ENCODE data around the gene KCND3. TPM values are rescaled to one million over a fixed set of nuclear protein-coding genes. Genes with fewer than 3 reads are reported as not detected.

The KCND3 gene
- total RNA-seq, 1 experiment from 2014 or later: 0.21 TPM

DNA sequence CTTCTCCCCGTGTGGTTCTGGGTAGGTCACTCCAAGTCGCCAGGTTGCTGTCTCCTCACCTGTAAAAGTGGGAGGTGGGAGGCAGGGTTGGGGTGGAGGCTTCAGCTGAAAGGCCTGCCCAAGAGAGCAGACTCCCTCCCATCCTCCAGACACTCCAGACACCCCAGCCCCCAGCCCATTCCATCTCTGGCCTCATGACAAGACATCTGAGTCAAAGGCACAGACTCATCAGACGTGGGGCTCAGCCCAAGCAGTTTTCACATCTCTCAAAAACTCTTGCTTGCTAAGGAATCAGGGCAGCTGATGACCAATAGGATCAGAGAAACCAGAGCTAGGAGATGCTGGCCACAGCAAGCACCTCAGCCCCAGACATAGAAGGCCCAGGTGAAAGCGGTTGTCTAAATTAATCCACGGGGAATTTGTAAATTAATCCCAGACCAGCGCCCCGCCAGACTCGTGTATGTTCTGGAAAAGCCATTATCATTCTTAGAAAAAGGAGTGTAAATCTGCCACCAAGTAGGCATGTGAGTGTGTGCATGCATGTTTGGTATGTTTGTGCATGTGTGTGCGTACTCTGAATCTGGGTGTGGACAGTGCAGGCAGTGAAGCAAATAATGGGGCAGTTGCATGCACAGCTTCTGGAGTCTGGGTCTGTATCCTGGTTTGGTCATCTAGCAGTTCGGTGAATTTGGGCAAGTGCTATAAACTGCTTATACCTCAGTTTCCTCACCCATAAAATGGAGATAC, 55.2 kb downstream of the KCND3 start:
- no peak for DNase-seq
- Histone ChIP-seq H3K27me3 (ENCODE audit: control insufficient read depth, insufficient read depth, low read length) (no peaks in the 10 kb centered on the region), H3K36me3 (replicated peaks; ENCODE audit: control insufficient read depth, insufficient read depth, low read length) (no peaks in the 10 kb centered on the region), H3K4me3 (ENCODE audit: insufficient read depth, low read depth, low read length) (no peak overlapping the region)

DNA sequence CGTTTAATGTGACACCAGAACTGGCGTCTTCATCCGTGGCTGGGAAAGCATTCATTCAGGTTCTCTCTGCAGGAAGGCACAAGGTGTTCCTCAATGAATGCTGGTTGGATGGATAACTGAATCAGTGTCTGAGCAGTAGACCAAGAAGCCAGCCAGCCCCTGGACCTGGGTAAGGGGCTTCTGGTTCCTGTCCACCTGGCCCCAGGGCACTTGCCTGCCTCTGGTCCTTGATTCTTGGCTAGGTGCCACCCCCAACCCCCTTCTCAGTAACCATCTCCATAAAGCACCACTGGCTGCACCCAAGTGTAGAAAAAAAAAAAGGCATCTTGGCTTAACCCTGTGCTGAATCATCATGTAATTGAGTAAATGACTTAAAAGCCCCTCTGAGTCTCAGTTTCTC, 59.1 kb downstream of the KCND3 start:
- Histone ChIP-seq H3K36me3 (replicated peaks; ENCODE audit: control insufficient read depth, insufficient read depth, low read length) (no peaks in the 10 kb centered on the region), H3K4me3 (ENCODE audit: insufficient read depth, low read depth, low read length) (no peak overlapping the region), H3K27me3 (ENCODE audit: control insufficient read depth, insufficient read depth, low read length) (no peaks in the 10 kb centered on the region; the same call in 1 of the 2 replicates)
- DNase-seq: no peak

DNA sequence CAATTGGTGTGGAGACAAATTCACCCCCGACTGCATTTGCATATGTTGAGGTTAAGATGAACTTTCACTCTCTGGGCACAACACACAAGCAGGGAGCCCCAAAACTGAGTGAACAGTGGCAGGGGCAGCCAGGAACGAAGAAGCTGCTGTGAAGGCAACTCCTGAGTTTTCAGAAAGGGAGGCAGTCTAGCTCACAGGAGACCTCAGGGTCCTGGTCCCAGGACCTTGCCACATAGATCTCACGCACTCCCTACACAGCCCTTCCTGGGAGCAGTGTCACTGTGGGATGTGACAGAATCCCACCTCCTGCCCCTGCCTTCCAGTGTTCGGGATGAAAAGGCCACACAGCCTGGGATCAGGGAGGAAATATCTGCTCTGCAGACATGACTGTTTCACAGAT, 60.9 kb downstream of the KCND3 start:
- no peak for DNase-seq
- H3K36me3 ChIP-seq (replicated peaks; ENCODE audit: control insufficient read depth, insufficient read depth, low read length): no peaks in the 10 kb centered on the region
- H3K27me3 ChIP-seq (ENCODE audit: control insufficient read depth, insufficient read depth, low read length): no peaks in the 10 kb centered on the region; the same call in 1 of the 2 replicates
- H3K4me3 ChIP-seq (ENCODE audit: insufficient read depth, low read depth, low read length): no peak overlapping the region

DNA sequence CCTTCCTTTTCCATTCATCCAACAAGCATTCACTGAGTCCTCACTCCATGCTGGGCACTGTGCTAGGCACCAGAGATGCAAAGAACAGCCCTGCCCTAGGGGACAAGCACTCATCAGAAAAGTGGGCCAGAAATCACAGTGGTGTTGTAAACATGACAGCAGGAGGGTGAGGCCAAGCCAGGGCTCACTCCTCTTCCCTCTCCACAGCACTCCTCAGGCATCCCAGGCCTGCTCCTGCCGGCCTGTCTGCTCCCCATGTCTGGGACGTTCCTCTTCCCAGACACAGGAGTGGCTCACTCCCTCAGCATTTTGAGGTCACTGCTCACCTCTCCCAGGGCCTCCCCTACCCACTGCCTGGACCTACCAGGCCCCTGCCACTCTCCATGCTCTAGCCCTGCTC, 61.8 kb downstream of the KCND3 start:
- Histone ChIP-seq H3K4me3 (ENCODE audit: insufficient read depth, low read depth, low read length) (no peak overlapping the region), H3K27me3 (ENCODE audit: control insufficient read depth, insufficient read depth, low read length) (no peaks in the 10 kb centered on the region; the same call in 1 of the 2 replicates), H3K36me3 (replicated peaks; ENCODE audit: control insufficient read depth, insufficient read depth, low read length) (no peaks in the 10 kb centered on the region)
- DNase-seq: no peak

DNA sequence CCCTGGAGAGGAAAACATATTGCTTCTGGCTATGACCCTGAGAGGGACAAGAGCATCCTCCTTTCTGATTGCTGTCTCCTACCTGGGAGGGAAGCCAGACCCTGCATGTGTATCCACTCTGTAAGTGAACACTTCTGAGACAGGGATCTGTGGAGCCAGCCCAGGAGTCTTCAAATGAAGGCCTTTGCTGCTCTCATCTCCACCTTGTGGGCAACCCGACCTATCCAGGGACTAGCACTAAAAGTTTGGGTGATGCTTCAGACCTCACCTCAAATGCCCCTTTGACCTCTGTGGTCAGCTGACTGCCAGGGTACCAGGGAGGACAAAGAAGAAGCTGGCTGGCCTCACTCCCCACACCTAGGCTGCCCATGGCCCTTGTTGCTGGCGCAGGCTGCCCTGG, 64.7 kb downstream of the KCND3 start:
- Histone ChIP-seq H3K36me3 (replicated peaks; ENCODE audit: control insufficient read depth, insufficient read depth, low read length) (no peaks in the 10 kb centered on the region), H3K27me3 (ENCODE audit: control insufficient read depth, insufficient read depth, low read length) (no peaks in the 10 kb centered on the region; the same call in 1 of the 2 replicates), H3K4me3 (ENCODE audit: insufficient read depth, low read depth, low read length) (no peak overlapping the region)
- DNase-seq: no peak

GRCh38 chr1:111923766-111924165, 65.7 kb downstream of the KCND3 start:
- no peak overlapping the region for H3K4me3 ChIP-seq (ENCODE audit: insufficient read depth, low read depth, low read length)
- DNase-seq: no peak
- no peaks in the 10 kb centered on the region for H3K36me3 ChIP-seq (replicated peaks; ENCODE audit: control insufficient read depth, insufficient read depth, low read length)
- H3K27me3 ChIP-seq (ENCODE audit: control insufficient read depth, insufficient read depth, low read length): no peaks in the 10 kb centered on the region; the same call in 1 of the 2 replicates

DNA sequence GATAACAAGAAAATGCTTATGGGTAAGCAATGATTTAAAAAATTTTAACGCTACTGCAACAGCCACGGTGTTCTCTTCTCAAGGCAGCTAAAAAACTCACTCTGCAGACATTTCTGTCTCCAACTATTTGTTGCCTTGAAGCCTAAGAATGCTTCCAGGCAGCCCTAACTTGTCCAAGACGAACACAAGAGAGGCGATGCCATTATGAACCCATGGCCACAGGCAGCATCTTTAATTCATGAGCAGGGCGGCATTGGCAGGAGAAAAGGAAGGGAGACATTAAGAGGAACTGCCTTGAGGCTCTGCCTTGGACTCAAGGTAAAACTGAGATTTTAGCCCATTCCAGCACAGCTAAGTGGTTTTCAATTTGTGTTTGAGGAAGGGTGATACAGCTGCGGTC, 67.5 kb downstream of the KCND3 start:
- H3K27me3 ChIP-seq (ENCODE audit: control insufficient read depth, insufficient read depth, low read length): no peaks in the 10 kb centered on the region
- DNase-seq: no peak

GRCh38 chr1:111920221-111921024, 69.0 kb downstream of the KCND3 start:
- DNase-seq: no peak
- Histone ChIP-seq H3K4me3 (ENCODE audit: insufficient read depth, low read depth, low read length) (no peak overlapping the region), H3K27me3 (ENCODE audit: control insufficient read depth, insufficient read depth, low read length) (no peaks in the 10 kb centered on the region), H3K36me3 (replicated peaks; ENCODE audit: control insufficient read depth, insufficient read depth, low read length) (no peaks in the 10 kb centered on the region)

More for the DNA sequence above, 67.5 kb downstream of the KCND3 start:
- H3K36me3 ChIP-seq (replicated peaks; ENCODE audit: control insufficient read depth, insufficient read depth, low read length): no peaks in the 10 kb centered on the region
- no peak overlapping the region for H3K4me3 ChIP-seq (ENCODE audit: insufficient read depth, low read depth, low read length)

- Histone ChIP-seq H3K27me3 (ENCODE audit: control insufficient read depth, insufficient read depth, low read length) (no peaks in the 10 kb centered on the region), H3K36me3 (replicated peaks; ENCODE audit: control insufficient read depth, insufficient read depth, low read length) (no peaks in the 10 kb centered on the region), H3K4me3 (ENCODE audit: insufficient read depth, low read depth, low read length) (no peak overlapping the region)
- DNase-seq: no peak
Measured at GRCh38 chr1:111911776-111912515, 77.5 kb downstream of the KCND3 start.

GRCh38 chr1:111911061-111911460, 78.4 kb downstream of the KCND3 start:
- H3K27me3 ChIP-seq (ENCODE audit: control insufficient read depth, insufficient read depth, low read length): peaks cover 1% of the 10 kb centered on the region; the same call in 1 of the 2 replicates
- H3K4me3 ChIP-seq (ENCODE audit: insufficient read depth, low read depth, low read length): no peak overlapping the region
- H3K36me3 ChIP-seq (replicated peaks; ENCODE audit: control insufficient read depth, insufficient read depth, low read length): no peaks in the 10 kb centered on the region
- DNase-seq: no peak

GRCh38 chr1:111909030-111909429, 80.4 kb downstream of the KCND3 start:
- H3K27me3 ChIP-seq (ENCODE audit: control insufficient read depth, insufficient read depth, low read length): peaks cover 2% of the 10 kb centered on the region; the same call in 1 of the 2 replicates
- peak; percentile 53 for DNase-seq
- H3K4me3 ChIP-seq (ENCODE audit: insufficient read depth, low read depth, low read length): no peak overlapping the region
- H3K36me3 ChIP-seq (replicated peaks; ENCODE audit: control insufficient read depth, insufficient read depth, low read length): no peaks in the 10 kb centered on the region

- H3K36me3 ChIP-seq (replicated peaks; ENCODE audit: control insufficient read depth, insufficient read depth, low read length): no peaks in the 10 kb centered on the region
- DNase-seq: no peak
- no peak overlapping the region for H3K4me3 ChIP-seq (ENCODE audit: insufficient read depth, low read depth, low read length)
- H3K27me3 ChIP-seq (ENCODE audit: control insufficient read depth, insufficient read depth, low read length): peaks cover 2% of the 10 kb centered on the region; the same call in 1 of the 2 replicates
Measured at GRCh38 chr1:111908011-111908621, 81.4 kb downstream of the KCND3 start.

- peaks cover 2% of the 10 kb centered on the region; the same call in 1 of the 2 replicates for H3K27me3 ChIP-seq (ENCODE audit: control insufficient read depth, insufficient read depth, low read length)
- DNase-seq: no peak
- no peaks in the 10 kb centered on the region for H3K36me3 ChIP-seq (replicated peaks; ENCODE audit: control insufficient read depth, insufficient read depth, low read length)
- no peak overlapping the region for H3K4me3 ChIP-seq (ENCODE audit: insufficient read depth, low read depth, low read length)
Measured at GRCh38 chr1:111907321-111907720, 82.1 kb downstream of the KCND3 start.

- no peaks in the 10 kb centered on the region for H3K36me3 ChIP-seq (replicated peaks; ENCODE audit: control insufficient read depth, insufficient read depth, low read length)
- no peak for DNase-seq
- H3K27me3 ChIP-seq (ENCODE audit: control insufficient read depth, insufficient read depth, low read length): peaks cover 2% of the 10 kb centered on the region; the same call in 1 of the 2 replicates
- no peak overlapping the region for H3K4me3 ChIP-seq (ENCODE audit: insufficient read depth, low read depth, low read length)
Measured at GRCh38 chr1:111906816-111907215, 82.7 kb downstream of the KCND3 start.

Measured in H7 (cell line).